Left kidney (tissue), 2 donors: ENCODE data around the gene FADS1. TPM values are rescaled to one million over a fixed set of nuclear protein-coding genes. Genes with fewer than 3 reads are reported as not detected.

Experiments
- DNase-seq: peaks from one replicate; pipeline ENCODE4 v3.0.0-alpha.2; 2013
- polyA plus RNA-seq: library from polyadenylated mRNA; unstranded; fragments of 120-200 nt; gene quantifications from one replicate; pipeline ENCODE4 v1.2.1, GENCODE V29; 2013; ENCODE audit not compliant: insufficient read length

Gene FADS1
- polyA plus RNA-seq, 1 donor, result 49.0 TPM

DNA sequence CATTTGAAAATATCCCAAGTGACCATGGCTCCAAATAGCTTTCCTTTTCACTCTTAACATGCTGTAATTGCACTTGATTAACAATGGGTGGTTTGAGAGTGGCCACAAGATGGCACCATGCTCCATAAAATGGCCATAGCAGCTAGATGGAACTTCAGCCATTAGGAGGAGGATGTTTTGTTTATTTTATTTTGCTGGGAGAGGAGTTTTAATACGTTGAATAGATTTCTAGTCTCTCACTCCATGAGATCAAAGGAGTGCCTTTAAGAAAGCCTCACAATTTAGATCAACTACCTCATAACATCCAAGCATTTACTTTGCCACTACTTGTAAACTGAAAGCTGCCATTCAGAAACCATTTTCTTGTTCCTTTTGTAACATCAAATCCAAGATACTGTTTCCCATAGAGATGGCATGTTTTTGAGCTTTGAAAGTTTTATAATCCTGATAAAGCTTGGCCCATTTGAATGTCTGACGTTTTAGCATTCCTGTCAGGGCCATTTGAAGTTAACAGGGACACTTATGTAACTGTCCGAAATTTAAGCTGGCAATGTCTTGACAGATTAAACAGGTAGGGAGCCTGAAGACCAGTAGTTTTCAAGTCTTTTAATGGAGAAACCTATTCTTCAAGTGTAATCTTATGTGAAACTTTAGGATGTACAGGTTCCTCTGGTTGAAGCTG lies 19.4 kb downstream of the FADS1 start:
- peak; percentile 83 for DNase-seq

DNA sequence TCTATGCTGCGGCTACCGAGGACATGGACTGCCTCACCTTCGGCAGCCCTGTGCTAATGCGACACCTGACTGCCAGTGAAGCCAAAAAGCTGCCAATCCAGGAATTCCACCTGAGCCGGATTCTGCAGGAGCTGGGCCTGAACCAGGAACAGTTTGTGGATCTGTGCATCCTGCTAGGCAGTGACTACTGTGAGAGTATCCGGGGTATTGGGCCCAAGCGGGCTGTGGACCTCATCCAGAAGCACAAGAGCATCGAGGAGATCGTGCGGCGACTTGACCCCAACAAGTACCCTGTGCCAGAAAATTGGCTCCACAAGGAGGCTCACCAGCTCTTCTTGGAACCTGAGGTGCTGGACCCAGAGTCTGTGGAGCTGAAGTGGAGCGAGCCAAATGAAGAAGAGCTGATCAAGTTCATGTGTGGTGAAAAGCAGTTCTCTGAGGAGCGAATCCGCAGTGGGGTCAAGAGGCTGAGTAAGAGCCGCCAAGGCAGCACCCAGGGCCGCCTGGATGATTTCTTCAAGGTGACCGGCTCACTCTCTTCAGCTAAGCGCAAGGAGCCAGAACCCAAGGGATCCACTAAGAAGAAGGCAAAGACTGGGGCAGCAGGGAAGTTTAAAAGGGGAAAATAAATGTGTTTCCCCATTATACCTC lies 20.8 kb downstream of the FADS1 start:
- DNase-seq, result no peak

DNA sequence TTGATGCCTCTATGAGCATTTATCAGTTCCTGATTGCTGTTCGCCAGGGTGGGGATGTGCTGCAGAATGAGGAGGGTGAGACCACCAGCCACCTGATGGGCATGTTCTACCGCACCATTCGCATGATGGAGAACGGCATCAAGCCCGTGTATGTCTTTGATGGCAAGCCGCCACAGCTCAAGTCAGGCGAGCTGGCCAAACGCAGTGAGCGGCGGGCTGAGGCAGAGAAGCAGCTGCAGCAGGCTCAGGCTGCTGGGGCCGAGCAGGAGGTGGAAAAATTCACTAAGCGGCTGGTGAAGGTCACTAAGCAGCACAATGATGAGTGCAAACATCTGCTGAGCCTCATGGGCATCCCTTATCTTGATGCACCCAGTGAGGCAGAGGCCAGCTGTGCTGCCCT lies 21.3 kb downstream of the FADS1 start:
- no peak for DNase-seq

DNA sequence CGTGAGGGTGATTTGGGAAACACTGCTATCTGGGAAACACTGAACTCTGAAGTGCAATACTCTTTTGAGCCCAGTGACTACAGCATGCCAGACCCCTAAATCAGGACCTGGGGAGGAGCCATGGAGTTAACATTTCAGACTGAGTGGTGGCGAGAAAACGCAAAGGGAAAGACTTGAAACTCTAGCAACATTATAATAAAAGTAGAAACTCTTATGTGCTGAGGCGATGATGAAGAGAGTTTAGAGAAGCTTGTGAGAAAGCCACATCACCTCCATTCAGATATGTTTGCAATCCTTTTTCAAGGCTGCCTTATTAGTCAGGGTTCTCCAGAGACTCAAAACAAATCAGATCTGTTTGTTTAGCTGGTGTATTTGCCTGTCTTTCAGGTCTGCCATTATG lies 22.2 kb downstream of the FADS1 start:
- DNase-seq, result no peak

DNA sequence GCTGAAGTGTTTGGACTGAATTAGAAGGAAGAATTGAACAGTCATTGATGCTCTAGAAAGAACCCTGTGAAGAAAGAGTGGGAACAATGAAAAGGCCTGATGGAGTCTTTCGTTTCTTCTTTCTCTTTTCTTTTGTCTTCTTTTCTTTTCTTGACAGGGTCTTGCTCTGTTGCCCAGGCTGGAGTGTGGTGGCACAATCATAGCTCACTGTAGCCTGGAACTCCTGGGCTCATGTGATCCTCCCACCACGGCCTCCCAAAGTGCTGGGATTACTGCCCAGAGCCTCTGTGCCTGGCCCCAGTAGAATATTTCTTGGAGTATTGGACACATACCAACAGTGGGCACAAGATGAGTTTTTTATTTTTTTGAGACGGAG lies 23.0 kb downstream of the FADS1 start:
- DNase-seq, result no peak

DNA sequence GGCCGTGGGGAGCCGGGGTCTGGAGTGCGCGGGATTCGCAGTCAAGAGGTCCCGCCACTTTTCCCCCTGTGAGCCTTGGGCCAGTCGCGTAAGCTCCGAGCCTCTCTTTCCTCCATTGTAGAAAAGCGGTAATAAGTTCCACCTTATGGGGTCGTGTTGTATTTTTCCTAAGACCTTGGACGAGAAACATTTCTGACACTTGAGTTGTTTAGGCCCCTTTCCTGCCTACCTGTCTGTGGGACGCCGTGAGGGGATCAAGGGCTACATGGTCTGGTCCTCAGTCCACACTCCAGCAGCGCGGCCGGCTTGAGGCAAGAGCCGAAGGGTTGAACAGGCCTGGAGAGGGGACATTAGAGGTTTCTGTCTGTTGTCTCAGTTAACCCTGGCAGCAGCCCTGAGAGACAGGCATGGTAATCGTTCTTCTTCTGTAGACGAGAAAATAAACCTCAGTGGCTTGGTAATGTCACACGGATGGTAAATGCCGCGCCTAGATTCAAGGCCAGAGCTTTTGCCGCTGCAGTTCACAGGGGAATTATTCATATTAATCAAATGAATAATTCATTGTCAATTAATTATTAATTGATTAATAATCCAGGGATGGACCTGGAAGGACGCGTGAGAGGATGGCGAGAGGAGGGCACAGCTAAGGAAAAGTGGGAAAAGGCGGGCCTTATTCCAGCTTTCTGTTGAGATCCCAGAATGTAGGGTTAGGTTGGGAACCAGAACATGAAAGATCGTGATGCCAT lies 23.5 kb downstream of the FADS1 start:
- DNase-seq, result no peak

DNA sequence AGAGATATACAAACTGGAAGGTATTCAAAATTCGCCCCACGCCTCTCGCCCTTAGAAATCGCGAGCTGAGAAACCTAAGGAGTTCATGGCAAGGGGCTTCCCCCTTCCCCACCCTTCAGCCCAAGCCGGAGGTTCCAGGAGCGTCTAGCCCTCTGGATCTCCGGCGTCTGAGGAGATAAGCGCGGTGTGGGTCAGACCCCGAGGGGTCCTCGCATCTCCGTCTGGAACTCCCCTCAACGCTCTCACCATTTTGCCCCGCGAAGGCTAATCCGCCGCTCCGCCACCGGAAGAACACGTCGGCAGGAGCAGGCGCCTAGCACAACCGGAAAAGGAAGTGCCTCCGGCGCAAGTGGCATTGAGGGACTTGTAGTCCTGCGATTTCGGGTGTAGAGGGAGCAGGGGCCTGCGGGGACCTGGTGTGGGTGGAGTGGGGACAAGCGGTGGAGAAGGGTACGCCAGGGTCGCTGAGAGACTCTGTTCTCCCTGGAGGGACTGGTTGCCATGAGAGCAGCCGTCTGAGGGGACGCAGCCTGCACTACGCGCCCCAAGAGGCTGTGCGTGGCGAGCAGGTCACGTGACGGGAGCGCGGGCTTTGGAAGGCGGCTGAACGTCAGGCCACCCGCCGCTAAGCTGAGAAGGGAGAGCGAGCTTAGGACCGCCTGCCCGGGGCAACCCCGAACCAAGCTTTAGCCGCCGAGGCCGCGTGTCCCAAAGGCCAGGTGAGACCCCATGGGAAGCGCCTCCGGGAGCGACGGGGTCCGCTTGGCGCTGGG lies 24.3 kb downstream of the FADS1 start, which contains the start of the genes FEN1 and TMEM258:
Gene FEN1 (plus strand): TSS at position 602 of the 773 bp plus-strand sequence. CDS start 2,451 bp downstream, outside the sequence.
Gene TMEM258 (minus strand): TSS at position 290 of the 773 bp plus-strand sequence. CDS start 41 bp downstream, at position 249.
- DNase-seq, result peak; percentile 93

DNA sequence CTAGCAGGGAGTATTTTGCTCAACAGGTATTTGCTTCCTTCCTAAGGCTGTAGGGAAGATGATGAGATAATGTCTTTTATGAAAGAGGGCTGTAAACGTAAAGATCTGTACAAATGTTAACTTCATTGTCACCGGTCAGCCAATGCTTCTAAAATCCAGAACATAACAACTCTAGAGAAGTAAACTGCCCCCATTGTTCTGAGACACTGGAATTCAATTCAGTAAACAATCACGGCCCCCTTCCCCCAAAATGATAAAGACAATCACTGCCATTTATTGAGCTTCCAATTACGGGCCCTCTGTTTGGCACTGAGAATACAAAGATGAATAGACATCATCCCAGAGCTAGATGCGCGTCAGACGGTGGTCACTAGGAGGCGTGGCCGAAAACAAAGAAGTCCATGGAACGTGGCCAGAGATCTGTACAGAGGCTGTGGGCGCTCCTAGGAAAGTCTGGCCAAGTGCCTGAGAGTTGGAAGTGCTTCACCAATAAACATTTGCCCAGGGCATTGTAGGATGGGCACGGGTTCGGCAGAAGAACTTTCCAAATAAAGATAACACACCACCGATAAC lies 25.0 kb downstream of the FADS1 start:
- peak; percentile 89 for DNase-seq

DNA sequence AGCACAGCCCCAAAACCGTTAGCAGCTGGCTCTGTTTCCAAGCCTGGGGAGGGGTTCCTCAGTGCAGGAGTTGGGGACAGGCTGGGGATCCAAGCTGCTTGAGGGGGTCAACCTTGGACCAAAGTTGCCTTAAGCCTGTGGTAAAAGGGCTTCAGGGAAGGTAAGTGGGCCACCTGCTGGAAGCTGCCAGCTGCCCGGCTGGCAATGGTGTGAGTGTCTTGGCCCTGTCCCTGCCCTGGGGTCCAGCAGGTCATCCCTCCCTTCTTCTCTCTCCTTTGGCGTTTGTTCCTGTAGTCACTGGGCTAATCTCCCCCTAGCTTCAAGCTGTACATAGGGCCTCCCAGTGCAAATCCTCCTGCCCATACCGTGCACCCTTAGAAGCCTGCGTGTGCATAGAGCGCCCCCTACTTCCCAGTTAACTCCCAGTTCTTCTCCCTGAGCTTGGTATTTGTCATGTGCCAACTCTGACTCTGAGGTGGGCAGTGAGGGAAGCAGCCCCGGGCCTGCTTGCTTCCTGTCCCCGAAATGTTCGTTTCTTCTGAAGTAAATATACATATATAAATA lies 28.8 kb downstream of the FADS1 start:
- DNase-seq, result no peak

DNA sequence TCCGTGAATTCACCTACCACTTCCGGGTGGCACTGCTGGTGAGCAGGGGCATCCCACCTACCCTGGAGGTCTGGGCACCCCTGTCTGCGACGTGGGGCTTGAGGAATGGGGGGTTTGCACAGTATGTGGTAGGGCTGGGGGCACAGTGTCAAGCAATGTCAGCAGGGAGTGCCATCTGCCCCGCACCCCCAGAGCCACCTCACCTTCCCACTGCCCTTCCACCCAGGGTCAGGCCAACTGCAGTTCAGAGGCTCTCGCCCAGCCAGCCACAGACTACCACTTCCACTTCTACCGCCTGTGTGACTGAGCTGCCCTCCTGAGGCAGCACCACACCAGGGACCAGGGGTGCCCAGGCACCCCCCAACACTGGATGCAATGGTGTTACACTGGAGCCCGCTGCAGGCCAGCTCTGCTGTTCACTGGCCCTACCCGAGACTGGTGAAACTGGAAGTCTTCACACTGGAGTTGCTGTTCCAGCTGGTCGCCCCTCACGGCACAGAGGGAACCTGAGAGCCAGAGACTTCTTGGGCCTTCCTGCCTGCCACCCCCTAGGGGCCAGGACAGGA lies 30.9 kb downstream of the FADS1 start:
- DNase-seq, result no peak

DNA sequence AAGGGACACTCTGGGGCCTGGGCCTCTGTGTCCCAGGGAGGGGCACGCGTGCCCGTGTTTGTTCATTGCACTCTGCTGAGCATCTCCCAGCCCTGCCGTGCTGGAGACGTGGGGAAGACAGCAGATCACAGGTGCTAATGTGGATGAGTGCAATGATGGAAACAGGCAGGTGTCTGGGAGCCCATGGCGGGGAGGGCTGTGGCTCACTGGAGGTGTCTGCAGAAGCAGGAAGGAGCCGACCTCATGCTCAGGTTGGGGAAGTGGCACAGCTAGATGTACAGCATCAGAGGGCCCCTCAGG lies 32.3 kb downstream of the FADS1 start:
- DNase-seq, result no peak

DNA sequence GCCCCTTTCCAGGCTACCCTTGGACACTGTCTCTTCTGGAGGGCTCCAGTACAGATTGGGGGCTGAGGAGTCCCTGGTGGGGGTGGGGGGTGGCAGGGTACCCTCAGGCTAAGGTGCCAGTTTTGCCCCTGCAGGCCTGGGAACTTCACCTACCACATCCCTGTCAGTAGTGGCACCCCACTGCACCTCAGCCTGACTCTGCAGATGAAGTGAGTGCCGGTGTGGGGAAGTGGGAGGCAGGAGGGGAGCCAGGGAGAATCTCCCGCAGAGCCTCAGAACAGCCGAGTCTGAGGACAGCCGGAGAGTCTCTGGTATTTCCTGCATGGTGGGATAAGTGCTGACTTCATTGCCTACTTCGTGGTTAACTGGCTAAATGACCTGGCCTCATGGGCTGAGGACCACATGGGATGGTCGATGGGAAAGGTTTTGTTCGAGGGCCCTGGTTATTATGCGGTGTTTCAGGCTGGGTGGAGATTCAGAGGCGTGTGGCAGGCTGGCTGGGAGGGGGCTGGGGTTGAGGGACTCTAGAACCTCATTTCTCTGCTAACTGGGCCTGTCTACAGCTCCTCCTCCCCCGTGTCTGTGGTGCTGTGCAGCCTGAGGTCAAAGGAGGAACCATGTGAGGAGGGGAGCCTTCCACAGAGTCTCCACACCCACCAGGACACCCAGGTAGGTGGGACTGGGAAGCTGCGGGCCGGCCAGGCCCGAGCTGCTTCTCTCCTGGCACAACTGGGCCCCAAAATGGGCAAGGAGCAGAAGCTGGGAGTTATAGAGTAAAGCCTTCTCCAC lies 32.9 kb downstream of the FADS1 start:
- DNase-seq, result no peak

DNA sequence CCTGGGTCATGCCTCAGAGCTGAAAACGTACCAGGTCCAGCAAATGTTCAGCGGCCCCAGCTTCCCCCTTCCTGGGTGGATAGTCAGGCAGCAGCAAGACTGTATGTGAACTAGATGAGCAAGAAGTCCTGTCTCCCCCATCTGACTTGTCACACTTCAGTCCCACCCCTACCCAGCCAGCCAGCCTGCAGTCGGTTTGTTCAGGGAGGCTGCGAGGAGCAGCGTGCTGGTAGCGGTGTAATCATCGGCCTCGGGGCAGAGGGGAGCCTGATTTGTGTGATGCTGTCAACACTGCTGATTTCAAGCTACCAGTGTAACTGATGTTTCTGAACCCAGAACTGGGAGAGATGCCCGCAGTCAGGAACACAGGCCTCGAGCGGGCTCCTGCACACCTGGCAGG lies 34.0 kb downstream of the FADS1 start:
- DNase-seq, result no peak

DNA sequence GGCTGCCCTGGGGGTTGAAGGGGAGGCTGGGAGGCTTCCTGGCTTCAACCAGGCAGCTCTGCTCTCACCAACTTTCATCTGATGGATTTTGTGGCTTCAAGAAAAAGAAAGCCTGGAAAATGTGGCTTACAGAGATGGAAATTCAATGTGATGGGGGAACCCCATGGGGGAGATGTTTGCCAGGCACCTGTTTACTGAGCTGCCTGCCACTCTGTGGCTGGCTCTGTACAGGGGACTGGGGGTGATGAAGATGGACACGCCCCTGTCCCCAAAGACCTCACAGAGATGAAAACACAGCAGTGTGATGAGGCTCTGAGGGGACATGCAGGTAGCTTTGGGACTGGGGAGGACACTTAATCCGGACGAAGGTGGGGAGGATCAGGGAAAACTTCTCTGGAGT lies 34.5 kb downstream of the FADS1 start:
- DNase-seq, result no peak

DNA sequence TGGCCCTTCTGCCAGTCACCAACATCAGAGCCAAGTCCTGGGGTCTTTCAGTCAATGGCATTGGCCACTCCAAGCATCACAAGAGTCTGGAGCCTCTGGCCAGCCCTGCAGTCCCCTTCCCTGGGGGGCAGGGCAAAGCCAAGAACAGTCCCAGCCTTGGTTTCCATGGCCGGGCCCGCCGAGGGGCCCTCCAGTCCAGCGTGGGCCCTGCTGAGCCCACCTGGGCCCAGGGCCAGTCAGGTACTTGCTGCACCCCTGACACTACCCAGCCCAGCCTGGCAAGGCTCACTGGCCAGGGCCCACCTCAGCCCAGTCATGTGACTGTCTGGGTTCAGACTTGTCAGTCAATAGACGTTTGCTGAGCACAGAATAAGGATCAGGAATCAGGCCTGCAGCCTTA lies 35.2 kb downstream of the FADS1 start:
- no peak for DNase-seq

DNA sequence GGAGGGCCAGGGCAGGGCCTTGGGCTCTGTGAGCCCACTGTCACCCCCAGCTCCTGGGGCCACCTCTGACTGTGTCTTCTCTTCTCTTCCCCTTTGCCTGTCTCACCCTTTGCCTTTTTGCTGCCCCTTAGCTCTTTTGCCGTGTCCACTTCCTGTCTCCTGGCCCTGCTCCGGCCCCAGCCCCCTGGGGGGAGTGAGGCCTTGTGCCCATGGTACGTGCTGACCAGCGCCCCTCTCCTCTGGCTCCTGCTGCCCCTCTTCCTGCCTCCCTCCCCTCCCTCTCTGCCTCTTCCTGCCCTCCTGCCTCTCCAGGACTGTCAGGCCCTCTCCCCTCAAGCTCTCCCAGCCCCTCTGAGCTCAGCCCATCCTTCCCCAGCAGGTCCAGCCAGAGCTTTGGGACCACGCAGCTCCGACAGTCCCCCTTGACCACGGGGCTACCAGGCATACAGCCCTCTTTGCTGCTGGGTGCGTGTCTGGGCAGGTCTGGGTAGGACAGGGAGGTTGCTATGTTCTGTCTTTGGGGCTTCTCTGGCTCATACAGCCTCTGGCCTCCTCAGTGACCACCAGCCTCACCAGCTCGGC lies 36.1 kb downstream of the FADS1 start:
- DNase-seq, result no peak

DNA sequence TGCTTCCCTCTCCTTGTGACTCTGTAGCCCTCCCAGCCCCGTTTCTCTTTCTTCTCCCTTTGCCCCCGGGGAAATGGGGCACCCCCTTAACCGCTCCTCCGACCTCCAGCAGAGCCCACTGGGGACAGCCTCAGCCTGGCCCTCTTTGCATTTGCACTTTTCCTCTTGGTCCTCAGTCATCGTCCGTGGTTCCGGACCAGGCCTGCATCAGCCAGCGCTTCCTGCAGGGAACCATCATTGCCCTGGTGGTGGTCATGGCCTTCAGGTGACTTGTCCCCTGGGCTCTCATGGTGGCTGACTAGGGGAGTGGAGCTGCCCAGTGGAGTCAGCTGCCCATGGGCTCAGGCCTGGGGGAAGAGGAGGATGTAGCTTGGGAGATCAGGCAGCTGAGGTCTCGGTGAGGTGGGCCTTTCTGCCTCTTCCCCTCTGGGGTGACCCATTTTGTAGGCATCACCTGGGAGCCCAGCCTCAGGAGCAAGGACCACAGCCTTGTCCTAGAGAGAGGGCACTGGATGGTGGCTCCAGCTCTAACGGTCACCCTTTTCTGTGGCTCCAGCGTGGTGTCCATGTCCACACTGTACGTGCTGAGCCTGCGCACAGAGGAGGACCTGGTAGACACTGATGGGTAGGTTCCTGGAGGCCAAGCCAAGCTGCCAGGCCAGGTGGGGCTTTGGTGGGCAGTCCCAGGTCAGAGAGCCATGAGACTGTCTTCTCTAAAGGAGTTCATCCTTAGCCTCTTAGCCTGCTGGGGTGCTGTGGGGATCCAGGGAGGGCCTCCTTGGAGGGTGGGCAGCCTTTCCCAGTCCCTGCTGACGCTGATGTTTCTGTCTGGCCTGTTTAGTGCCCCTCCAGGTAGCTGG lies 36.9 kb downstream of the FADS1 start:
- no peak for DNase-seq

DNA sequence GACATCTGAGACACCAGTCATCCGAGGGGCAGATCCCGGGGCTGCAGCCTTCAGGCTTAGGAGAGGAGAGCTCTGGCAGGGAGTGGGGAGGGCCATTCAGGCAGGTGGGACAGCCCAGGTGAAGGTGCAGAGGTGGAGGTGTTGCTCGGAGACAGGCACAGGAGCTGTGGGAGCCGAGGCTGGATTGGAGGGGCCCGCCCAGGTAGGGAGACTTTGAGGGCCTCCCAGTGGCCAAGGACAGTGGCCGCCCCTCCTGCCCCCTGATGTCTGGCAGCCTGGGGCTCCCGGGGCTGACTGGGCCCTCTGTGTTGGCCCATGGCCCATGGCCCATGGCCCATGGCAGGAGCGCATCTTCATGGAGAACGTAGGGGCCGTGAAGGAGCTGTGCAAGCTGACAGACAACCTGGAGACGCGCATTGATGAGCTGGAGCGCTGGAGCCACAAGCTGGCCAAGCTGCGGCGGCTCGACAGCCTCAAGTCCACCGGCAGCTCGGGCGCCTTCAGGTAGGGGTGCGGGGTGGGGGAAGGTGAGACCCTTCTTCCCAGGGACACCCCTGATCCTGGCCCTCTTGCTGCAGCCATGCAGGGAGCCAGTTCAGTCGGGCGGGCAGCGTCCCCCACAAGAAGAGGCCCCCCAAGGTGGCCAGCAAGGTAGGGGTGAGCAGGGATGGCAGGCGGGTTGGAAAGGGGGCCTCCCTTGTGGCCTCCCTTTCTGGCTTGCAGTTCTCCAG lies 37.7 kb downstream of the FADS1 start:
- no peak for DNase-seq
